Right atrium auricular region (tissue), 2 donors: ENCODE measurements around the gene MYBPHL. TPM values are rescaled to one million over a fixed set of nuclear protein-coding genes. Genes with fewer than 3 reads are reported as not detected.

Experiments
- DNase-seq: peaks from one replicate; pipeline ENCODE4 v3.0.0-alpha.2; 2019; ENCODE audit warnings: low spot score
- H3K27ac ChIP-seq, 2 donors: fragments of 200-600 bp; sonication (generic); 1 replicate in 1 of 2; 2 replicates in 1 of 2; pipeline ENCODE4 v1.5.1; 2016 to 2019
- H3K27me3 ChIP-seq, 2 donors: fragments of 200-600 bp; sonication (generic); one replicate each; pipeline versions ENCODE4 v1.5.1 to v1.6.0; 2017 to 2019
- H3K36me3 ChIP-seq: fragments of 200-600 bp; sonication (generic); one replicate; pipeline ENCODE4 v1.5.1; 2016
- H3K4me1 ChIP-seq, 2 donors: fragments of 200-600 bp; sonication (generic); one replicate each; pipeline versions ENCODE4 v1.5.1 to v1.6.0; 2017 to 2019
- H3K4me3 ChIP-seq, 2 donors: fragments of 200-600 bp; sonication (generic); 1 replicate in 1 of 2; 2 replicates in 1 of 2; pipeline ENCODE4 v1.5.1; 2017 to 2019; ENCODE audit warnings: mild to moderate bottlenecking in 1 of 2, moderate library complexity in 1 of 2
- H3K9me3 ChIP-seq, 2 donors: fragments of 200-600 bp; sonication (generic); one replicate each; pipeline ENCODE4 v1.5.1; 2019
- CTCF ChIP-seq, 2 donors: fragments of 200-600 bp; sonication (generic); IDR thresholded peaks; one replicate each; pipeline ENCODE4 v1.5.1; 2019; ENCODE audit warnings: antibody characterized with exemption in 2 of 2
- total RNA-seq, 2 donors: library from RNA; depleted of rRNA; stranded (reverse); fragments of >200 nt; gene quantifications; one replicate each; pipeline ENCODE4 v1.1.0, GENCODE V29; 2016

Gene MYBPHL
- total RNA-seq: 100 to 1,000 TPM in 1 of 2 donors, 10 to 100 TPM in 1; 62.2 to 381 TPM

GRCh38 chr1:109306832-109307273 lies at the start of gene MYBPHL:
TSS of gene MYBPHL (minus strand) at chr1:109307011. CDS start at chr1:109306991, 20 bp downstream.
- Histone ChIP-seq H3K9me3 (no peaks in the 10 kb centered on the region), H3K4me1 (peaks cover 0 to 57% of the 10 kb centered on the region in 2 donors), H3K27me3 (no peaks in the 10 kb centered on the region), H3K36me3 (peaks cover 13% of the 10 kb centered on the region), H3K27ac (peak within 1 kb of the TSS; percentile 90 to 94), H3K4me3 (peak within 1 kb of the TSS; percentile 39 to 50)
- no peak for DNase-seq
- no peak for TF ChIP-seq CTCF (IDR thresholded peaks at IDR 0.05)

DNA sequence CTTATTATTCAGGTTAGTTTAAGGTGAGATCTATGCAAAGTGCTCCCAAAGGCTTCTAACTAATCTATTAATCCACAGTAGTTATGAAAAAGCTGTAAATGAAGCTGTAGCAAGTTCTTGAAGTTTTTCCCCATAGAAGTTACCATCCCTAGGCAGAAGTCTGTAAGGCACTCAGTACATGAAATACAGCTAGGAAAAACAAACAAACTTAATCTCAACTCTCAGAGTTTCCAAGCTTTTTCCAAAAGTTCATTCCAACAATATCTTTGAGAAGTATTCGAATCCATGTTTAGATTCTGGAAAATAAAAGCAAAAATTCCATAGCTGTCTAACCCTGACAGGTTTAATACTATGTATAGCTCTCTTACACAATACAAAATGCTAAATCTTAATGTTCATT lies 49.7 kb upstream of the MYBPHL start:
- Histone ChIP-seq H3K9me3 (no peaks in the 10 kb centered on the region), H3K27ac (no peak overlapping the region), H3K36me3 (peaks cover 33% of the 10 kb centered on the region), H3K4me3 (no peak overlapping the region), H3K4me1 (peaks cover 0 to 10% of the 10 kb centered on the region in 2 donors), H3K27me3 (no peaks in the 10 kb centered on the region)
- no peak for DNase-seq
- TF ChIP-seq CTCF (IDR thresholded peaks at IDR 0.05): no peak

DNA sequence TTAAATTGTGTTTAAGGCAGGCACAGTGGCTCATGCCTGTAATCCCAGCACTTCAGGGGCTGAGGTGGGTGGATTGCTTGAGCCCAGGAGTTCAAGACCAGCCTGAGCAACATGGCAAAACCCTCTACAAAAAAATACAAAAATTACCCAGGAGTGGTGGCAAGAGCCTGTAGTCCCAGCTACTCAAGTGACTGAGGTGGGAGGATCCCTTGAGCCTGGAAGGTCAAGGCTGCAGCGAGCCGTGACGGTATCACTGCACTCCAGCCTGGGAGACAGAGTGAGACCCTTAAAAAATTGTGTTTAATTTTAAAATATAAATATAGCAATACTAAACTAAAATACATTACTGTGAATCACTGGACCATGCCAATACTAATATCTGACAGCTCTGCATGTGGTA lies 48.1 kb upstream of the MYBPHL start:
- Histone ChIP-seq H3K27ac (no peak overlapping the region), H3K4me3 (no peak overlapping the region), H3K36me3 (peaks cover 49% of the 10 kb centered on the region), H3K4me1 (peaks cover 0 to 10% of the 10 kb centered on the region in 2 donors), H3K9me3 (no peaks in the 10 kb centered on the region), H3K27me3 (no peaks in the 10 kb centered on the region)
- DNase-seq: no peak
- no peak for TF ChIP-seq CTCF (IDR thresholded peaks at IDR 0.05)

- no peaks in the 10 kb centered on the region for H3K4me1 ChIP-seq
- no peaks in the 10 kb centered on the region for H3K9me3 ChIP-seq
- DNase-seq: no peak
- H3K36me3 ChIP-seq: peaks cover 81% of the 10 kb centered on the region
- H3K27ac ChIP-seq: no peak overlapping the region
- no peak overlapping the region for H3K4me3 ChIP-seq
- H3K27me3 ChIP-seq: no peaks in the 10 kb centered on the region
- TF ChIP-seq CTCF (IDR thresholded peaks at IDR 0.05): no peak
Observed at GRCh38 chr1:109351457-109351856, 44.6 kb upstream of the MYBPHL start.

GRCh38 chr1:109350655-109351054 lies 43.8 kb upstream of the MYBPHL start:
- Histone ChIP-seq H3K4me1 (no peaks in the 10 kb centered on the region), H3K27ac (no peak overlapping the region), H3K36me3 (peaks cover 89% of the 10 kb centered on the region), H3K27me3 (no peaks in the 10 kb centered on the region), H3K4me3 (no peak overlapping the region), H3K9me3 (no peaks in the 10 kb centered on the region)
- TF ChIP-seq CTCF (IDR thresholded peaks at IDR 0.05): no peak
- no peak for DNase-seq

DNA sequence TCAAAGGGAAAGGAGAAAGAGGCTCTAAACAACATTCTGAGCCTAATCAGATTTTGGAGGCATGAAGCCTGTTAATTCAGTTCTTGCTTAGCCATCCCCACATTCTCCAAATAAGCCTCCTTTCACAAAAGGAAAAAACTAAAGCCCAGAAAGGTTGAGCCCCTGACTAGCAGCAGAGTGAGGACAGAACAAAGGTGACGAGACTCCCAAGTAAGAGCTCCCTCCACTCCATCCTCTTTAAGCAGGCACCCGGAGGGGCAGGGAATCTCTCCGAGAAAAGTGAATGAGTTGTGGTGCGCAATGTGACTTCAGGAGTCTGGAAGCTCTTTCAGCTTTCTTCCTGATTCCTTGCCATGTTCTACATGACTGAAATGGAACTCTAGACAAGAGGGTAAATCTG lies 43.4 kb upstream of the MYBPHL start:
- no peak for DNase-seq
- no peak for TF ChIP-seq CTCF (IDR thresholded peaks at IDR 0.05)

More for the DNA sequence above, 43.4 kb upstream of the MYBPHL start:
- no peak overlapping the region for H3K4me3 ChIP-seq
- no peaks in the 10 kb centered on the region for H3K4me1 ChIP-seq
- H3K27ac ChIP-seq: no peak overlapping the region
- H3K9me3 ChIP-seq: no peaks in the 10 kb centered on the region
- H3K27me3 ChIP-seq: no peaks in the 10 kb centered on the region
- H3K36me3 ChIP-seq: peaks cover 92% of the 10 kb centered on the region
